HepG2 (cell line): ENCODE results near the gene SLFN12L. TPM values are rescaled to one million over a fixed set of nuclear protein-coding genes. Genes with fewer than 3 reads are reported as not detected.

Experiments
- ATAC-seq: fragments of 200-7000 bp; cut with Tn5 transposase; 3 replicates; pipeline ENCODE4 v1.9.1; 2020; ENCODE audit warnings: mild to moderate bottlenecking, moderate library complexity
- BruUV-seq: library from RNA; stranded (reverse); fragments of 400-500 nt; replicated peaks from 2 replicates; lab custom pipeline; 2021; lab: Mats Ljungman, UMichigan
- CTCF ChIA-PET: fragments of 300-600 bp; formaldehyde crosslinking; extraction: SDS; loops from one replicate; lab custom pipeline; 2021; ENCODE audit warnings: low total read pairs, inconsistent platforms, low intra/inter-chr PET ratio; lab: Yijun Ruan, JAX
- POLR2A ChIA-PET: fragments of 350-600 bp; sonication (Branson Sonifier 250); formaldehyde crosslinking; loops from one replicate; lab custom pipeline; 2020; ENCODE audit warnings: antibody characterized with exemption, inconsistent platforms; lab: Yijun Ruan, JAX
- DNase-seq: peaks from one replicate; pipeline ENCODE4 v3.0.0-alpha.2; 2015; ENCODE audit warnings: low spot score
- FAIRE-seq: peaks from 3 replicates; lab custom pipeline; 2011; peaks lifted over from hg19 to GRCh38; lab: Jason Lieb, UNC
- H2AFZ ChIP-seq: one replicate; pipeline ENCODE4 v1.6.1; 2011; ENCODE audit warnings: low read length, inconsistent platforms
- H3K27ac ChIP-seq: fragments of 300-600 bp; 3 replicates; pipeline ENCODE4 v1.8.0; 2011; ENCODE audit warnings: mixed run types, mild to moderate bottlenecking, mixed read lengths, low read length, inconsistent platforms; ENCODE audit not compliant: insufficient read depth; ENCODE audit errors: extremely low read length
- H3K27me3 ChIP-seq, 2 experiments: fragments of 200-600 bp in 1 of 2; 2 replicates in 1 of 2; 3 replicates in 1 of 2; pipeline versions ENCODE4 v1.6.0 to v1.8.0; 2011; ENCODE audit warnings: low read length in 2 of 2, mild to moderate bottlenecking in 2 of 2, moderate library complexity in 2 of 2, inconsistent platforms in 1 of 2; ENCODE audit not compliant: insufficient read depth in 2 of 2, control insufficient read depth in 1 of 2
- H3K36me3 ChIP-seq, 2 experiments: fragments of 200-600 bp in 1 of 2; replicated peaks in 1 of 2; 2 replicates in 1 of 2; 3 replicates in 1 of 2; pipeline versions ENCODE4 v1.5.1 to v1.8.0; 2011; ENCODE audit warnings: low read length in 2 of 2, inconsistent platforms in 1 of 2; ENCODE audit not compliant: insufficient read depth in 2 of 2, control insufficient read depth in 1 of 2
- H3K4me1 ChIP-seq: 2 replicates; pipeline ENCODE4 v1.5.1; 2012; ENCODE audit warnings: low read length, inconsistent platforms; ENCODE audit not compliant: insufficient read depth
- H3K4me2 ChIP-seq: 2 replicates; pipeline ENCODE4 v1.6.0; 2011; ENCODE audit warnings: low read depth, low read length, inconsistent platforms
- H3K4me3 ChIP-seq, 3 experiments: fragments of 200-600 bp in 1 of 3; sonication (generic), shearing (Covaris generic) in 1 of 3; replicated peaks in 1 of 3; 2 replicates each; pipeline ENCODE4 v1.5.1; 2011 to 2016; ENCODE audit warnings: low read length in 3 of 3, inconsistent platforms in 2 of 3, low read depth in 2 of 3, mild to moderate bottlenecking in 2 of 3, control low read depth in 1 of 3, mixed read lengths in 1 of 3; ENCODE audit not compliant: insufficient read depth in 1 of 3
- H3K79me2 ChIP-seq: one replicate; pipeline ENCODE4 v1.6.1; 2011; ENCODE audit warnings: low read length, inconsistent platforms; ENCODE audit not compliant: insufficient read depth
- H3K9ac ChIP-seq: 2 replicates; pipeline ENCODE4 v1.6.0; 2011; ENCODE audit warnings: mild to moderate bottlenecking, low read depth, low read length, inconsistent platforms; ENCODE audit not compliant: insufficient read depth
- H3K9me3 ChIP-seq: 2 replicates; pipeline ENCODE4 v1.5.1; 2012; ENCODE audit warnings: mild to moderate bottlenecking, low read length
- H4K20me1 ChIP-seq: 2 replicates; pipeline ENCODE4 v1.6.0; 2011; ENCODE audit warnings: inconsistent platforms, mild to moderate bottlenecking, low read length, moderate library complexity; ENCODE audit not compliant: insufficient read depth
- AKAP8 ChIP-seq: sonication (generic); formaldehyde crosslinking; IDR thresholded peaks from 2 replicates; pipeline ENCODE4 v1.5.1; 2020; ENCODE audit warnings: mild to moderate bottlenecking, missing genetic modification reagents
- MTF1 ChIP-seq: sonication (generic); formaldehyde crosslinking; IDR thresholded peaks from 2 replicates; pipeline ENCODE4 v1.5.0; 2020; ENCODE audit warnings: missing genetic modification reagents
- ZNF460 ChIP-seq: sonication (generic); formaldehyde crosslinking; IDR thresholded peaks from 2 replicates; pipeline ENCODE4 v1.5.1; 2020; ENCODE audit warnings: missing genetic modification reagents, mild to moderate bottlenecking, borderline replicate concordance
- ZNF556 ChIP-seq: sonication (generic); formaldehyde crosslinking; IDR thresholded peaks from 2 replicates; pipeline ENCODE4 v1.4.0; 2020; ENCODE audit warnings: mild to moderate bottlenecking, missing genetic modification reagents, borderline replicate concordance
- WGBS: methylation state at CpG from one replicate; pipeline ENCODE4 v1.1.6; 2017; ENCODE audit warnings: low lambda C conversion rate; 5-methylcytosine and 5-hydroxymethylcytosine counted together
- in situ Hi-C: cut with HindIII; loops from 2 replicates; pipeline ENCODE4 v1.10.0; 2017; ENCODE audit warnings: low pct_unique_long_range_greater_than_20kb; ENCODE audit not compliant: extremely low pct_ligation_motif_present
- intact Hi-C: fragments of 100-400 bp; cut with micrococcal nuclease; formaldehyde crosslinking; loops from one replicate; pipeline ENCODE4 v1.10.0; 2022; ENCODE audit not compliant: unreplicated experiment
- polyA plus RNA-seq, 8 experiments: library from polyadenylated mRNA; depleted of rRNA in 3 of 8; stranded (reverse) in 7 of 8; unstranded in 1 of 8; fragments of >200 nt; fragmentation: Illumina TruSeq in 4 of 8; extraction: Trizol in 4 of 8; gene quantifications; 2 replicates each; pipeline versions ENCODE4 v1.2.1 to v1.2.3, GENCODE V29; 2011 to 2016; ENCODE audit warnings: low read depth in 4 of 8, missing spikeins in 1 of 8, mixed read lengths in 1 of 8; ENCODE audit not compliant: insufficient read depth in 1 of 8
- total RNA-seq, 5 experiments: library from RNA; depleted of rRNA; stranded (reverse); fragments of >200 nt; fragmentation: Illumina TruSeq; extraction: Trizol; gene quantifications; 2 replicates each; pipeline ENCODE4 v1.2.3, GENCODE V29; 2016; ENCODE audit warnings: low read depth in 1 of 5
- TF ChIP-seq, protein P1 (sequence below): sonication (generic); formaldehyde crosslinking; conservative IDR thresholded peaks from 2 replicates; pipeline ENCODE4 v1.8.0; 2022; ENCODE audit warnings: mild to moderate bottlenecking, moderate library complexity, missing genetic modification reagents
- TF ChIP-seq, protein P2 (sequence below): sonication (generic); formaldehyde crosslinking; IDR thresholded peaks from 2 replicates; pipeline ENCODE4 v1.5.0; 2020; ENCODE audit warnings: missing genetic modification reagents
- TF ChIP-seq, protein P3 (sequence below), 2 experiments: sonication (generic) in 1 of 2; formaldehyde crosslinking in 1 of 2; IDR thresholded peaks; 2 replicates each; pipeline versions ENCODE4 v1.5.1 to v1.6.1; 2011 to 2020; ENCODE audit warnings: borderline replicate concordance in 1 of 2, low read depth in 1 of 2, low read length in 1 of 2, mild to moderate bottlenecking in 1 of 2, missing genetic modification reagents in 1 of 2, moderate library complexity in 1 of 2

Gene SLFN12L
- total and polyA plus RNA-seq, 2 of the 13 experiments (the other 11 are each of a cell fraction or from before 2014, with no cell fraction given): not detected

- ChIA-PET POLR2A (no interaction called here), CTCF (no interaction called here)
- FAIRE-seq: no peak
- in situ Hi-C loops: loop anchor here (25.0 kb wide), 1 partner anchor 1132 kb away; no protein-coding TSS in a partner anchor
- WGBS: 0% methylated on average over 1 of the region's 1 CpG
- Histone ChIP-seq H3K4me1 (no peaks in the 10 kb centered on the region), H4K20me1 (no peaks in the 10 kb centered on the region), H3K4me3 (no peak overlapping the region), H3K79me2 (no peaks in the 10 kb centered on the region), H3K27ac (no peak overlapping the region), H3K4me2 (no peak overlapping the region), H3K27me3 (no peaks in the 10 kb centered on the region), H3K36me3 (no peaks in the 10 kb centered on the region), H2AFZ (no peak overlapping the region), H3K9me3 (no peaks in the 10 kb centered on the region), H3K9ac (no peak overlapping the region)
- ATAC-seq: no peak
- BruUV-seq: no TSS peak
- intact Hi-C loops: no loop called here
- no peak for TF ChIP-seq ZNF556 (CRISPR knock-in tag)
- TF ChIP-seq AKAP8 (CRISPR knock-in tag): no peak
- TF ChIP-seq, protein P1, sequence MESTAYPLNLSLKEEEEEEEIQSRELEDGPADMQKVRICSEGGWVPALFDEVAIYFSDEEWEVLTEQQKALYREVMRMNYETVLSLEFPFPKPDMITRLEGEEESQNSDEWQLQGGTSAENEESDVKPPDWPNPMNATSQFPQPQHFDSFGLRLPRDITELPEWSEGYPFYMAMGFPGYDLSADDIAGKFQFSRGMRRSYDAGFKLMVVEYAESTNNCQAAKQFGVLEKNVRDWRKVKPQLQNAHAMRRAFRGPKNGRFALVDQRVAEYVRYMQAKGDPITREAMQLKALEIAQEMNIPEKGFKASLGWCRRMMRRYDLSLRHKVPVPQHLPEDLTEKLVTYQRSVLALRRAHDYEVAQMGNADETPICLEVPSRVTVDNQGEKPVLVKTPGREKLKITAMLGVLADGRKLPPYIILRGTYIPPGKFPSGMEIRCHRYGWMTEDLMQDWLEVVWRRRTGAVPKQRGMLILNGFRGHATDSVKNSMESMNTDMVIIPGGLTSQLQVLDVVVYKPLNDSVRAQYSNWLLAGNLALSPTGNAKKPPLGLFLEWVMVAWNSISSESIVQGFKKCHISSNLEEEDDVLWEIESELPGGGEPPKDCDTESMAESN (CRISPR knock-in tag): no peak
- no peak for DNase-seq
Measured at GRCh38 chr17:35543856-35544255, 6.4 kb upstream of the SLFN12L start.

GRCh38 chr17:35542990-35543389 is 5.5 kb upstream of the SLFN12L start:
- H3K4me2 ChIP-seq: no peak overlapping the region
- CTCF ChIA-PET: no interaction called here

More at GRCh38 chr17:35542990-35543389, 5.5 kb upstream of the SLFN12L start:
- FAIRE-seq: no peak
- TF ChIP-seq, protein P2, sequence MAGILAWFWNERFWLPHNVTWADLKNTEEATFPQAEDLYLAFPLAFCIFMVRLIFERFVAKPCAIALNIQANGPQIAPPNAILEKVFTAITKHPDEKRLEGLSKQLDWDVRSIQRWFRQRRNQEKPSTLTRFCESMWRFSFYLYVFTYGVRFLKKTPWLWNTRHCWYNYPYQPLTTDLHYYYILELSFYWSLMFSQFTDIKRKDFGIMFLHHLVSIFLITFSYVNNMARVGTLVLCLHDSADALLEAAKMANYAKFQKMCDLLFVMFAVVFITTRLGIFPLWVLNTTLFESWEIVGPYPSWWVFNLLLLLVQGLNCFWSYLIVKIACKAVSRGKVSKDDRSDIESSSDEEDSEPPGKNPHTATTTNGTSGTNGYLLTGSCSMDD (CRISPR knock-in tag): no peak
- no peak for TF ChIP-seq MTF1 (CRISPR knock-in tag)
- TF ChIP-seq ZNF460 (CRISPR knock-in tag): no peak
- TF ChIP-seq, protein P3, sequence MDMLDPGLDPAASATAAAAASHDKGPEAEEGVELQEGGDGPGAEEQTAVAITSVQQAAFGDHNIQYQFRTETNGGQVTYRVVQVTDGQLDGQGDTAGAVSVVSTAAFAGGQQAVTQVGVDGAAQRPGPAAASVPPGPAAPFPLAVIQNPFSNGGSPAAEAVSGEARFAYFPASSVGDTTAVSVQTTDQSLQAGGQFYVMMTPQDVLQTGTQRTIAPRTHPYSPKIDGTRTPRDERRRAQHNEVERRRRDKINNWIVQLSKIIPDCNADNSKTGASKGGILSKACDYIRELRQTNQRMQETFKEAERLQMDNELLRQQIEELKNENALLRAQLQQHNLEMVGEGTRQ (IDR thresholded peaks at IDR 0.05; ENCODE audit: low read depth, low read length): no peak
- TF ChIP-seq, protein P3 (CRISPR knock-in tag; IDR thresholded peaks at IDR 0.05; ENCODE audit: borderline replicate concordance): no peak
- TF ChIP-seq, all 625 proteins: peak for 0
- POLR2A ChIA-PET: no interaction called here
- Histone ChIP-seq H3K4me1 (no peaks in the 10 kb centered on the region), H4K20me1 (no peaks in the 10 kb centered on the region), H3K36me3 (no peaks in the 10 kb centered on the region), H3K4me3 (no peak overlapping the region), H3K79me2 (no peaks in the 10 kb centered on the region), H3K27ac (no peak overlapping the region), H2AFZ (no peak overlapping the region), H3K9me3 (no peaks in the 10 kb centered on the region), H3K27me3 (no peaks in the 10 kb centered on the region), H3K9ac (no peak overlapping the region)
- in situ Hi-C loops (loop anchor here (25.0 kb wide), 1 partner anchor 1131 kb away; no protein-coding TSS in a partner anchor), intact Hi-C loops (no loop called here)
- ATAC-seq (no peak), DNase-seq (no peak)
- no TSS peak for BruUV-seq
